OCI-LY7 (cell line): ENCODE data around the gene CORO2B. TPM values are rescaled to one million over a fixed set of nuclear protein-coding genes. Genes with fewer than 3 reads are reported as not detected.

Experiments used
- BruUV-seq: library from RNA; stranded (reverse); fragments of 400-500 nt; replicated peaks from 2 replicates; lab custom pipeline; 2021; lab: Mats Ljungman, UMichigan
- CTCF ChIA-PET: fragments of 300-600 bp; sonication (Branson Sonifier 250); formaldehyde crosslinking; loops from one replicate; lab custom pipeline; 2022; ENCODE audit warnings: antibody characterized with exemption; ENCODE audit not compliant: unreplicated experiment; lab: Charles Lee
- POLR2A ChIA-PET: fragments of 300-600 bp; sonication (Branson Sonifier 250); formaldehyde crosslinking; loops from one replicate; lab custom pipeline; 2022; ENCODE audit warnings: antibody characterized with exemption; lab: Charles Lee
- DNase-seq: peaks from one replicate; pipeline ENCODE4 v3.0.0-alpha.2; 2015; ENCODE audit warnings: low spot score
- H2AFZ ChIP-seq: fragments of 200-600 bp; sonication (generic), shearing (Covaris generic); 2 replicates; pipeline ENCODE4 v1.6.1; 2014; ENCODE audit warnings: mild to moderate bottlenecking, antibody characterized with exemption, low read length, moderate library complexity
- H3K27ac ChIP-seq: fragments of 200-600 bp; sonication (generic); 2 replicates; pipeline ENCODE4 v1.5.1; 2014; ENCODE audit warnings: mixed run types, low read depth, mild to moderate bottlenecking, moderate library complexity, low read length, inconsistent platforms; ENCODE audit not compliant: poor library complexity, severe bottlenecking
- H3K36me3 ChIP-seq: fragments of 200-600 bp; sonication (generic); 2 replicates; pipeline ENCODE4 v1.6.1; 2014; ENCODE audit warnings: mild to moderate bottlenecking, antibody characterized with exemption, low read length, moderate library complexity, mixed read lengths; ENCODE audit not compliant: insufficient read depth
- H3K4me1 ChIP-seq: fragments of 200-600 bp; sonication (generic); 2 replicates; pipeline ENCODE4 v1.5.1; 2014; ENCODE audit warnings: mild to moderate bottlenecking, low read length; ENCODE audit not compliant: insufficient read depth, poor library complexity, severe bottlenecking
- H3K4me2 ChIP-seq: fragments of 200-600 bp; sonication (generic); 2 replicates; pipeline ENCODE4 v1.6.1; 2014; ENCODE audit warnings: mild to moderate bottlenecking, low read length
- H3K4me3 ChIP-seq: fragments of 200-600 bp; sonication (generic); 2 replicates; pipeline ENCODE4 v1.5.1; 2014; ENCODE audit warnings: mild to moderate bottlenecking, low read depth, low read length; ENCODE audit not compliant: poor library complexity, severe bottlenecking
- H3K79me2 ChIP-seq: fragments of 200-600 bp; sonication (generic); 2 replicates; pipeline ENCODE4 v1.6.1; 2016; ENCODE audit warnings: low read depth, mild to moderate bottlenecking, low read length, moderate library complexity, mixed read lengths; ENCODE audit not compliant: insufficient read depth
- H3K9me2 ChIP-seq: fragments of 200-600 bp; sonication (generic); 2 replicates; pipeline ENCODE4 v1.6.1; 2016; ENCODE audit warnings: mild to moderate bottlenecking, low read length, mixed read lengths; ENCODE audit not compliant: insufficient read depth
- H3K9me3 ChIP-seq: fragments of 200-600 bp; sonication (generic); 2 replicates; pipeline ENCODE4 v1.6.1; 2014; ENCODE audit warnings: mild to moderate bottlenecking, mixed run types, low read length, mixed read lengths
- H4K20me1 ChIP-seq: fragments of 200-600 bp; sonication (generic); 2 replicates; pipeline ENCODE4 v1.6.1; 2014; ENCODE audit warnings: mild to moderate bottlenecking, antibody characterized with exemption, low read length, moderate library complexity, mixed read lengths; ENCODE audit not compliant: insufficient read depth
- CTCF ChIP-seq: fragments of 200-600 bp; sonication (generic); conservative IDR thresholded peaks from 2 replicates; pipeline ENCODE4 v1.5.1; 2014; ENCODE audit warnings: mild to moderate bottlenecking, antibody characterized with exemption, low read length, moderate library complexity, mixed read lengths
- EZH2phosphoT487 ChIP-seq: fragments of 200-600 bp; sonication (generic); IDR thresholded peaks from 2 replicates; pipeline ENCODE4 v1.6.1; 2018; ENCODE audit warnings: low read depth, borderline replicate concordance, mild to moderate bottlenecking, mixed run types, antibody characterized with exemption, low read length, moderate library complexity, mixed read lengths
- intact Hi-C: fragments of 100-400 bp; cut with micrococcal nuclease; formaldehyde crosslinking; loops from one replicate; pipeline ENCODE4 v1.10.0; 2022; ENCODE audit not compliant: unreplicated experiment
- total RNA-seq, 2 experiments: library from RNA; depleted of rRNA in 1 of 2; stranded (reverse); fragments of >200 nt in 1 of 2; shearing (Covaris generic) in 1 of 2; gene quantifications; 2 replicates each; pipeline ENCODE4 v1.2.3, GENCODE V29; 2014 to 2022

Gene CORO2B
- total RNA-seq, 2 experiments from 2014 or later, result 7.4 to 12.5 TPM

- Histone ChIP-seq H2AFZ (no peak overlapping the region), H3K27ac (peak overlapping the region; percentile 97), H3K4me1 (peaks cover 97% of the 10 kb centered on the region), H3K4me3 (peak overlapping the region; percentile 54), H3K79me2 (peaks cover 37% of the 10 kb centered on the region; the same call in 1 of the 2 replicates), H3K36me3 (no peaks in the 10 kb centered on the region), H3K4me2 (peak overlapping the region; percentile 84), H3K9me2 (no peaks in the 10 kb centered on the region), H3K9me3 (no peaks in the 10 kb centered on the region), H4K20me1 (no peaks in the 10 kb centered on the region)
- ChIA-PET CTCF (interaction anchor here (0.5 to 1.3 kb wide), 3 partner anchors 22 to 81 kb away, joined by 3 to 6 read pairs (median 3); no protein-coding TSS in a partner anchor), POLR2A (interaction anchor here (0.5 to 2.0 kb wide), 9 partner anchors 11 to 218 kb away, joined by 3 to 7 read pairs (median 3); no protein-coding TSS in a partner anchor)
- DNase-seq, result peak; percentile 58
- BruUV-seq, result no TSS peak
- intact Hi-C loops, result loop anchor here (2.0 to 5.0 kb wide), 2 partner anchors 188 to 211 kb away; partner anchors contain the start of gene ANP32A
- TF ChIP-seq EZH2phosphoT487 (no peak), CTCF (no peak)
Observed at GRCh38 chr15:68634122-68634482, 55.3 kb downstream of the CORO2B start.

GRCh38 chr15:68634531-68634930, 55.7 kb downstream of the CORO2B start:
- no TSS peak for BruUV-seq

More at GRCh38 chr15:68634531-68634930, 55.7 kb downstream of the CORO2B start:
- ChIA-PET POLR2A (interaction anchor here (0.5 to 2.0 kb wide), 14 partner anchors 11 to 218 kb away, joined by 3 to 7 read pairs (median 4); no protein-coding TSS in a partner anchor), CTCF (interaction anchor here (1.0 kb wide), 1 partner anchor 82 kb away, joined by 3 read pairs; no protein-coding TSS in a partner anchor)
- peak overlapping the region; percentile 97 for H3K27ac ChIP-seq
- H3K79me2 ChIP-seq, result peaks cover 33% of the 10 kb centered on the region; the same call in 1 of the 2 replicates
- intact Hi-C loops, result loop anchor here (2.0 to 5.0 kb wide), 2 partner anchors 188 to 210 kb away; partner anchors contain the start of gene ANP32A
- DNase-seq, result peak; percentile 95
- peaks cover 97% of the 10 kb centered on the region for H3K4me1 ChIP-seq
- no peak for TF ChIP-seq EZH2phosphoT487
- TF ChIP-seq CTCF, result no peak
- H3K9me2 ChIP-seq, result no peaks in the 10 kb centered on the region
- H3K36me3 ChIP-seq, result no peaks in the 10 kb centered on the region
- no peak overlapping the region for H2AFZ ChIP-seq
- H3K4me2 ChIP-seq, result peak overlapping the region; percentile 84
- H4K20me1 ChIP-seq, result no peaks in the 10 kb centered on the region
- no peaks in the 10 kb centered on the region for H3K9me3 ChIP-seq
- H3K4me3 ChIP-seq, result peak overlapping the region; percentile 54
